ENCODE results near the gene NBEA.

GRCh38 chr13:35566340-35566739, 624.3 kb downstream of the NBEA start:
- no peak for TF ChIP-seq CREB1 (IDR thresholded peaks at IDR 0.05; ENCODE audit: low read depth)
- no peak for TF ChIP-seq NFIC (IDR thresholded peaks at IDR 0.05)
- no peak for TF ChIP-seq TEAD4 (IDR thresholded peaks at IDR 0.05)

Measured in Ishikawa (cell line).